Stimulated activated CD8-positive, alpha-beta memory T cell treated with anti-CD3 and anti-CD28 coated beads, Interleukin-12 subunit alpha, Interleukin-12 subunit beta, amount 100 ng/mL, for 4 hours (primary cell): ENCODE results near the gene POLL.
"Not testable (repeated sequence)": the region's sequence is repeated elsewhere in the genome, so short reads cannot be mapped to it uniquely, and the experiment has no call there.

Source experiments
- DNase-seq: peaks from one replicate; pipeline ENCODE4 v3.0.0-alpha.2; 2020; ENCODE audit warnings: low read depth

Gene POLL

GRCh38 chr10:101587725-101588653 is at the start of gene POLL, which contains the start of gene DPCD:
TSS of gene POLL (minus strand) at chr10:101588257. CDS start at chr10:101587360, 897 bp downstream.
TSS of gene DPCD (plus strand) at chr10:101588321. CDS start at chr10:101588337, 16 bp downstream.
- DNase-seq: peak; percentile 80

GRCh38 chr10:101633510-101633909 is 45.5 kb upstream of the POLL start:
- not testable (repeated sequence) for DNase-seq

DNA sequence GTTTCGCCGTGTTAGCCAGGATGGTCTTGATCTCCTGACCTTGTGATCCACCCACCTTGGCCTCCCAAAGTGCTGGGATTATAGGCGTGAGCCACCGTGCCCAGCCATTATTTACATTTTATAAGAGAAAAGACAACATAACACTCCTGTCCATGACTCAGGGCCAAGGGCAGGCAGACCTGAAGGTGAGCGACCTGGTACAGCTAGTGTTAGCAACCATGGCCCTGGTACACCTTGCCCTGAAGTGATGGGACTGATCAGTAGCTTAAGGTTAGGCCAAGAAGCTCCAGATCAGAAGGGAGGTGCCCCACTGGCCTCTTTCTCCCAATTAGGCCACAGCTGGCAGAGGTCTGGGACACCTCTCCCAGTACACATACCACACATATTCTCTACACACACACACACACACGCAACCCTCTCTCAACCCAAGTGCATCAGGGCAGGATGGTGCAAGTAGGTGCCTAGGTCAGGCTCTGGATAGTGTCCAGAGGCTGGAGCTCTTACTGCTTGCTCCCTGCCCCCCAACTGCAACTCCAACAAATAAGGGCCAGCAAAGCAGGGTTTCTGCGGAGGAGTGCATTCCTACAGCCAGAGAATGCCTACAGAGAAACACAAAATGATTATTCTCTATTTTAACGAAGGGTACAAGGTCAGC is 43.9 kb upstream of the POLL start:
- no peak for DNase-seq

GRCh38 chr10:101630633-101630920 is 42.5 kb upstream of the POLL start:
- no peak for DNase-seq

GRCh38 chr10:101629837-101630632 is 42.0 kb upstream of the POLL start:
- DNase-seq: no peak

- no peak for DNase-seq
Observed at GRCh38 chr10:101625821-101626412, 37.9 kb upstream of the POLL start.

- no peak for DNase-seq
Observed at GRCh38 chr10:101624526-101625102, 36.6 kb upstream of the POLL start.

- no peak for DNase-seq
Observed at GRCh38 chr10:101623528-101623927, 35.5 kb upstream of the POLL start.

- DNase-seq: no peak
Observed at GRCh38 chr10:101619983-101620382, 31.9 kb upstream of the POLL start.

DNA sequence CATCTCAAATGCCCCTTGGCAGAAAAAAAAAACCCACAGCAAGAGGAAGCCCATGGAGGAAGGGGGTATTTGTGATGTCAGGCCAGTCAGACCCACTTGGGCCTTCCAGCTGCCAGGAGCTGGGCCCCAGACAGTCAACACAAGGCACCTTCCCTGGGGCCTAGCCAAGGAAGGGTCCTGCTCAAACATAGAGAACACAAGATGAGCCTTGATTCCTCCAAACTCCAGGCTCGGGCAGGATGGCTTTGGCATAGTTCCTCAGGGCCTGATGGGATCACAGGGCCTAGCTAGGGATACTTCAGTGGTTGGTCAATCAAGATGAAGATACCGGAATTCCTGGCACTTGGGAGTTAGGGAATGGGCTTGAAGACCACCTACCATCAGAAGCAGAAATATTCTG is 30.8 kb upstream of the POLL start:
- DNase-seq: no peak

DNA sequence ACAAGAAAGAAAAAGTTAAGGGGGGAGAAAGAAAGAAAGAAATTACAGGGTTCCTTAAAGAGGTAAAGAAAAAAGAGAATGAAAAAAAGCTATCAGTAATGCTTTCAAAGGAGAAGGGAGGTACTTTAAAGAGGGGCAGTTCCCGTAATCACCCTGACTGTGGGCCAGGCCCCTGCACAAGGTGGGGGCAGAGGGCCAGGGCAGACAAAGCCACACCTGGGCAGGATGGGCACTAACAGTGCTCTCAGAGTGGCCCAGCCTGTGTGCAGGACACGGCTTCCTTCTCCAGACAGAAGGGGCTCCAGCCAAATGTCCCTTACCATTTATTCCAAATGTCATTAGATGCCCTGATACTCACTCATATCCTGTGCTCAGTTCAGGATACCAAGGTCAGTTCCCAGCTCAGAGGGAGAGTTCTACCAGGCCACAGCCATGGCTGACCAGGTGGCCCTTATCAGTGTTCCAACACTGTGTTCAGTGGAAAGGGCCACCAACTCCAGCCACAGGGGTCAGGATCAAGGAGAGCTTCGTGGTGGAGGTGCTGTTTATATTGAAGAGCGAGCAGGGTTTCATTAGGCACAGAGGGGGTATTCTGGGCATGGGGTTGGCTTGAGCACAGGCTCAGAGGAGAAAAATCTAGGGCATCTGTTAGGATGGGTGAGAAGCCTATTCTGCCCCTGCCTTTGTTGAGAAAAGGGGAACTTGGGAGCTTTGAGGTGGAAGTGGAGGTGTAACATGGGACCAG is 29.9 kb upstream of the POLL start:
- no peak for DNase-seq

GRCh38 chr10:101617102-101617823 is 29.2 kb upstream of the POLL start:
- DNase-seq: no peak

DNA sequence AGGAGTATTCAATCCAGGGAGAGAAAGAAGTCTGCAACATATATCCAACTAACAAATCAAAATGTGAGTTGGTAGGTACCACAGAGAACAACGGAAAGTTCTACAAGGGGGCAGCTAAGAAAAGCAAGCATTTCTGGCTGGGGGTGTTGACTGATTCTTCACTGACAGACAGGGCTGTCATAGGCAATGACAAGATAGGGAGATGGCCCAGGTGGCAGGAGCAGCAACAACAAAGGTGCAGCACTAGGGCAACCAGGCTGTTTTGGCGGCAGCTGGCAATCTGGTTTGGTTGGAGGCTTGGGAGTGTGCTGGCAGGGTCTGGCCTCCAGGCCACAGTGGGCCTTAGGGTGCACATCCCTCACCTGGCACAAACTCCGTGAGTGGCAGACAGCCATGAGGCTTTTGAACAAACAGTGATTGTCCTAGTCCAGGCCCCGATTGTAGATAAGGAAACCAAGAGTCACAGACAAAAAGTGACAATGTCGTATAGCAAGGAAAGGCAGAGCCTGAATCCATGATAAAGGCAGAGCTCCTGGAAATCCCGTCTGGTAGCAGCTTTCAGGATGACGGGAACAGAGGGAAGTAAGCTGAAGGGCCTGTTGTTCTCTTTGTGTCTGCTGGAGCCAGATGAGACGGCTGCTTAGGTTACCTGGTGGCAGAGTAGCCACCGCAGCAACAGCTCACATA is 28.5 kb upstream of the POLL start:
- DNase-seq: no peak

GRCh38 chr10:101615525-101616116 is 27.6 kb upstream of the POLL start:
- no peak for DNase-seq

GRCh38 chr10:101614663-101615524 is 26.8 kb upstream of the POLL start:
- no peak for DNase-seq

DNA sequence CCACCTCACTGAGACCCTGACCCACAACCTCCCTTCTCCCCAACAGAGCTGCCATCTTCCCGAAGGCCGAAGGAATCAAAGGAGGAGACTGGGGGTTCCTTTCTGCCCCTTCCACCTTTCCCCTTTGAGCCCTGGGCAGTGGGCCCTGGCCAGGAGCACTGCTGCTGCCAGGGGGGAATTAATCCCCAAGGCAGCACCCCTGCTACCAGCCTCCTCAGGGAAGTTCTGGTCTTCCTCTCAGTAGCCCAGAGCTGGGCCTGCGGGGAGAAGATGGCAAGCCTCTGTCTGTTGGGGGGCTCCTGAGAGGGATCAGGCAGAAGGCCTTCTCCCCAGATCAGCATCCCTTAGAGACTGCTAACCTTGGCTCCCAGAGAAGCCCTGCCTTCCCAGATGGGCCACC is 25.6 kb upstream of the POLL start:
- no peak for DNase-seq

GRCh38 chr10:101612872-101613271 is 24.8 kb upstream of the POLL start:
- no peak for DNase-seq

DNA sequence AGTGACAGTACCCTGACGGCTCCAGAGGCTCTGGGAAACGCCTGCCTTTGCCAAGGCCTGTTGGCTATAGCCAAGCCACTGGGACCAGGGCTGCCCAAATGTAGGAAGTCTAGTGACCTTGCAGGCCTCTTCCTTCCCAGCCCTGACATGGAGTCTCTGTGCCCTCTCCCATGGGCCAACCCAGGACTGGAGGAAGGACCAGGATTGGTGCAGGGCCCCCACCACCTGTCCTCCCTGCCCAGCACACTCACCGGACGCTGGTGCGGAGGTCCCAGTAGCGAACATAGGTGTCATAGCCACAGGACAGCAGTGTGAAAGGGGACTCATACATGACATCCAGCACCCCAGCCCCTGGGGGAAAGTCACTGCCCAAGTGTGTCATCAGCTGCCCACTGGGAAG is 24.0 kb upstream of the POLL start:
- no peak for DNase-seq
